Measurements from ENCODE around the gene MRPS26. TPM values are rescaled to one million over a fixed set of nuclear protein-coding genes. Genes with fewer than 3 reads are reported as not detected.

MRPS26 gene
- total and polyA plus RNA-seq, 2 experiments from 2014 or later: 89.2 to 174 TPM

DNA sequence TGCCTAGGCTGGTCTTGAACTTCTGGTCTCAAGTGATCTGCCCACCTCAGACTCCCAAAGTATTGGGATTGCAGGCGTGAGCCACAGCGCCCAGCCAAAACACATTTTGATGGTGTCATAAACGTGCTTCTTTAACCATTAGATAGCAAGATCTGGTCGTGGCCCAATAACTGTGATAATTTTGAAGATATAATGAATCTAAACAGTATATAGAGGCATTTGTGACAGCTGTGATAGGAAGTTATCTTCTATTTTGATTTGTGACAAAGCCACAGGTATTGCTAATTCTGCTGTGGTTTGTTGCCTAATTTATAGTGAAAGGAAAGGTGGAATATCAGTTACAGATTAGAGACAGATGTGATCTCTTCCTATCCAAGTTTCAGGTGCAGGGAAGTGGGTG, 24.9 kb downstream of the MRPS26 start:
- no peak for DNase-seq (ENCODE audit: low spot score)
- no peaks in the 10 kb centered on the region for H4K20me1 ChIP-seq (ENCODE audit: insufficient read depth, poor library complexity, severe bottlenecking)
- H3K4me1 ChIP-seq (ENCODE audit: insufficient read depth): peaks cover 10% of the 10 kb centered on the region
- H3K27ac ChIP-seq: no peak overlapping the region
- no peak overlapping the region for H3K4me3 ChIP-seq
- no peak overlapping the region for H3K4me2 ChIP-seq
- H3K79me2 ChIP-seq: no peaks in the 10 kb centered on the region
- no peak overlapping the region for H2AFZ ChIP-seq
- no peak for TF ChIP-seq EZH2phosphoT487 (IDR thresholded peaks at IDR 0.05; ENCODE audit: low read depth, severe bottlenecking, unreplicated experiment)
- no peak for TF ChIP-seq CTCF (IDR thresholded peaks at IDR 0.05; ENCODE audit: poor library complexity)
- no peak for TF ChIP-seq EZH2 (IDR thresholded peaks at IDR 0.05; ENCODE audit: borderline replicate concordance)
- peaks cover 15% of the 10 kb centered on the region for H3K27me3 ChIP-seq
- no peaks in the 10 kb centered on the region for H3K36me3 ChIP-seq (replicated peaks; ENCODE audit: insufficient read depth, low read depth)
- 94% methylated on average over 4 of the region's 4 CpGs for WGBS (ENCODE audit: low lambda C conversion rate, missing lambda C conversion rate)
- no peaks in the 10 kb centered on the region for H3K9me3 ChIP-seq (ENCODE audit: low read depth)
- no peaks in the 10 kb centered on the region for H3K9me2 ChIP-seq (replicated peaks; ENCODE audit: insufficient read depth)

DNA sequence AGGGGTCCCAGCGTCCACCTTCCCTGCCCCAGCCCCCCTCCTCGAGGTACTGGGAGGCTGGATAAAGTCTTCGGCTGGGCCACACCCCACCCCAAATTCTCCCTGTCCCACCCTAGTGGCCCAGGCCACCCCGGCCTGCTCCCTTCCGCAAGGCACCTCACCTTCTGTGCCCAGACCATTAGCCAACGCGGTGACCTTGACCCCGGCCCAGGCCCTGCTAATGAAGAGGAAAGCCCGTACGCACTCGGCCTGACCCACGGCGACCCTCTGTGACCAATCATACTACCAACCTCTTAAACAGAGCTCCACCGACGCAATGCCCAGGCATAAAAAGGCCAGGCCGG, 25.4 kb downstream of the MRPS26 start:
- H3K4me1 ChIP-seq (ENCODE audit: insufficient read depth): peaks cover 10% of the 10 kb centered on the region
- H2AFZ ChIP-seq: no peak overlapping the region
- H3K4me3 ChIP-seq: no peak overlapping the region
- H3K27ac ChIP-seq: no peak overlapping the region
- no peak for DNase-seq (ENCODE audit: low spot score)
- TF ChIP-seq EZH2 (IDR thresholded peaks at IDR 0.05; ENCODE audit: borderline replicate concordance) (no peak), CTCF (IDR thresholded peaks at IDR 0.05; ENCODE audit: poor library complexity) (no peak), EZH2phosphoT487 (IDR thresholded peaks at IDR 0.05; ENCODE audit: low read depth, severe bottlenecking, unreplicated experiment) (no peak)
- peaks cover 15% of the 10 kb centered on the region for H3K27me3 ChIP-seq
- no peaks in the 10 kb centered on the region for H3K36me3 ChIP-seq (replicated peaks; ENCODE audit: insufficient read depth, low read depth)
- H3K4me2 ChIP-seq: peak overlapping the region; percentile 97
- WGBS (ENCODE audit: low lambda C conversion rate, missing lambda C conversion rate): 91% methylated on average over 16 of the region's 16 CpGs
- H3K9me3 ChIP-seq (ENCODE audit: low read depth): no peaks in the 10 kb centered on the region
- no peaks in the 10 kb centered on the region for H3K79me2 ChIP-seq
- H3K9me2 ChIP-seq (replicated peaks; ENCODE audit: insufficient read depth): no peaks in the 10 kb centered on the region
- H4K20me1 ChIP-seq (ENCODE audit: insufficient read depth, poor library complexity, severe bottlenecking): no peaks in the 10 kb centered on the region

DNA sequence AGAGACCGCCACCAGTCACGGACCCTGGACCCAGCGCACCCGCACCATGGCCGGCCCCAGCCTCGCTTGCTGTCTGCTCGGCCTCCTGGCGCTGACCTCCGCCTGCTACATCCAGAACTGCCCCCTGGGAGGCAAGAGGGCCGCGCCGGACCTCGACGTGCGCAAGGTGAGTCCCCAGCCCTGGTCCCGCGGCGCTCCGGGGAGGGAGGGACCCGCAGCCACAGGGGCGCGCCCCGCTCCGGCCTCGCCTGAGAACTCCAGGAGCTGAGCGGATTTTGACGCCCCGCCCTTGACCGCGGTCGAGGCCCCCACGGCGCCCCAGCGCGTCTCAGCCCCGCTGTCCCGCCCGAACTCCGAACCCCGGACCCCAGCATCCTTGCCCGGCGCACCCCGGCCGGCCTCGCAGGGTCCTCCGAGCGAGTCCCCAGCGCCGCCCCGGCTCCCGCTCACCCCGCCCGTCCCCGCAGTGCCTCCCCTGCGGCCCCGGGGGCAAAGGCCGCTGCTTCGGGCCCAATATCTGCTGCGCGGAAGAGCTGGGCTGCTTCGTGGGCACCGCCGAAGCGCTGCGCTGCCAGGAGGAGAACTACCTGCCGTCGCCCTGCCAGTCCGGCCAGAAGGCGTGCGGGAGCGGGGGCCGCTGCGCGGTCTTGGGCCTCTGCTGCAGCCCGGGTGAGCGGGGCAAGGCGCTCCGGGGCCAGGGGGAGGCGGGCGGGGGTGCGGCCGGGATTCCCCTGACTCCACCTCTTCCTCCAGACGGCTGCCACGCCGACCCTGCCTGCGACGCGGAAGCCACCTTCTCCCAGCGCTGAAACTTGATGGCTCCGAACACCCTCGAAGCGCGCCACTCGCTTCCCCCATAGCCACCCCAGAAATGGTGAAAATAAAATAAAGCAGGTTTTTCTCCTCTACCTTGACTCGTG, 26.0 kb downstream of the MRPS26 start, which contains the start of gene OXT:
OXT (plus strand) TSS at position 11 of the 920 bp plus-strand sequence; CDS start at position 47, 36 bp downstream.
- TF ChIP-seq EZH2 (IDR thresholded peaks at IDR 0.05; ENCODE audit: borderline replicate concordance) (peak; percentile 79), EZH2phosphoT487 (IDR thresholded peaks at IDR 0.05; ENCODE audit: low read depth, severe bottlenecking, unreplicated experiment) (no peak)
- peak within 1 kb of the TSS; percentile 97 for H3K4me2 ChIP-seq
- WGBS (ENCODE audit: low lambda C conversion rate, missing lambda C conversion rate): 26% methylated on average over 59 of the region's 95 CpGs

More for the DNA sequence above, 26.0 kb downstream of the MRPS26 start, which contains the start of gene OXT:
- peaks cover 10% of the 10 kb centered on the region for H3K4me1 ChIP-seq (ENCODE audit: insufficient read depth)
- peaks cover 15% of the 10 kb centered on the region for H3K27me3 ChIP-seq
- no peaks in the 10 kb centered on the region for H3K9me2 ChIP-seq (replicated peaks; ENCODE audit: insufficient read depth)
- no peak within 1 kb of the TSS for H3K27ac ChIP-seq
- peak within 1 kb of the TSS; percentile 42 for H3K4me3 ChIP-seq
- H4K20me1 ChIP-seq (ENCODE audit: insufficient read depth, poor library complexity, severe bottlenecking): no peaks in the 10 kb centered on the region
- H3K79me2 ChIP-seq: no peaks in the 10 kb centered on the region
- DNase-seq (ENCODE audit: low spot score): peak; percentile 53
- no peaks in the 10 kb centered on the region for H3K9me3 ChIP-seq (ENCODE audit: low read depth)
- H2AFZ ChIP-seq: peak within 1 kb of the TSS; percentile 90
- H3K36me3 ChIP-seq (replicated peaks; ENCODE audit: insufficient read depth, low read depth): no peaks in the 10 kb centered on the region

All from hepatocyte (in vitro differentiated cells).